CD8-positive, alpha-beta memory T cell (primary cell): Measurements from ENCODE around the gene XRCC3. TPM values are rescaled to one million over a fixed set of nuclear protein-coding genes. Genes with fewer than 3 reads are reported as not detected.

Source experiments
- CTCF ChIA-PET: fragments of 350-600 bp; sonication (Branson Sonifier 250); formaldehyde crosslinking; loops from one replicate; lab custom pipeline; 2021; ENCODE audit warnings: antibody characterized with exemption; lab: Charles Lee
- POLR2A ChIA-PET: fragments of 350-600 bp; sonication (Branson Sonifier 250); formaldehyde crosslinking; loops from one replicate; lab custom pipeline; 2021; ENCODE audit warnings: antibody characterized with exemption; lab: Charles Lee
- DNase-seq, 5 donors: peaks; one replicate each; pipeline versions ENCODE4 v3.0.0 to v3.0.0-alpha.2; 2020 to 2022; ENCODE audit warnings: mixed read lengths in 1 of 5
- H3K27ac ChIP-seq: one replicate; pipeline ENCODE4 v1.7.0; 2013; ENCODE audit warnings: low read depth, mild to moderate bottlenecking, low read length, moderate library complexity
- H3K27me3 ChIP-seq: 2 replicates; pipeline ENCODE4 v1.7.0; 2013; ENCODE audit warnings: low read length, mild to moderate bottlenecking; ENCODE audit not compliant: insufficient read depth, poor library complexity, severe bottlenecking
- H3K36me3 ChIP-seq: 2 replicates; pipeline ENCODE4 v1.7.0; 2013; ENCODE audit warnings: mild to moderate bottlenecking, low read length, moderate library complexity; ENCODE audit not compliant: insufficient read depth
- H3K4me1 ChIP-seq: 2 replicates; pipeline ENCODE4 v1.7.0; 2013; ENCODE audit warnings: mild to moderate bottlenecking, low read length, moderate library complexity; ENCODE audit not compliant: insufficient read depth
- H3K4me3 ChIP-seq: 2 replicates; pipeline ENCODE4 v1.7.0; 2013; ENCODE audit warnings: mild to moderate bottlenecking, low read length
- H3K9me3 ChIP-seq: 2 replicates; pipeline ENCODE4 v1.7.0; 2013; ENCODE audit warnings: mild to moderate bottlenecking, low read length
- H3K27ac Mint-ChIP-seq, 8 donors: one replicate each; pipeline ENCODE4 v1.8.0; 2020 to 2021; ENCODE audit warnings: mixed read lengths in 8 of 8, mild to moderate bottlenecking in 6 of 8, inconsistent platforms in 3 of 8, moderate library complexity in 3 of 8
- H3K27me3 Mint-ChIP-seq, 2 donors: one replicate each; pipeline ENCODE4 v1.8.0; 2020 to 2021; ENCODE audit warnings: mixed read lengths in 2 of 2, mild to moderate bottlenecking in 1 of 2, moderate library complexity in 1 of 2
- H3K36me3 Mint-ChIP-seq, 3 donors: one replicate each; pipeline ENCODE4 v1.8.0; 2020 to 2021; ENCODE audit warnings: mixed read lengths in 3 of 3, inconsistent platforms in 1 of 3, mild to moderate bottlenecking in 1 of 3
- H3K4me1 Mint-ChIP-seq, 3 donors: one replicate each; pipeline ENCODE4 v1.8.0; 2020 to 2021; ENCODE audit warnings: mixed read lengths in 3 of 3, inconsistent platforms in 1 of 3, mild to moderate bottlenecking in 1 of 3
- H3K4me3 Mint-ChIP-seq, 7 donors: one replicate each; pipeline ENCODE4 v1.8.0; 2020 to 2021; ENCODE audit warnings: mixed read lengths in 7 of 7, mild to moderate bottlenecking in 6 of 7, moderate library complexity in 4 of 7, inconsistent platforms in 2 of 7
- H3K9me3 Mint-ChIP-seq, 5 donors: one replicate each; pipeline ENCODE4 v1.8.0; 2020 to 2022; ENCODE audit warnings: mixed read lengths in 5 of 5, mild to moderate bottlenecking in 3 of 5, moderate library complexity in 2 of 5, inconsistent platforms in 1 of 5
- polyA plus RNA-seq: library from polyadenylated mRNA; unstranded; fragments of 300-500 nt; fragmentation: Illumina TruSeq; gene quantifications from one replicate; pipeline ENCODE4 v1.2.3, GENCODE V29; 2021
- total RNA-seq, 2 experiments: library from RNA; stranded (reverse); gene quantifications; one replicate each; pipeline ENCODE4 v1.2.3, GENCODE V29; 2021

The XRCC3 gene
- total and polyA plus RNA-seq, 3 experiments from 2014 or later = 4.4 to 59.9 (median 54.4) TPM

- Histone ChIP-seq H3K36me3 (peaks cover 27% of the 10 kb centered on the region), H3K27ac (no peak overlapping the region)
- POLR2A ChIA-PET = no interaction called here
Observed at GRCh38 chr14:103668117-103668516, 47.1 kb downstream of the XRCC3 start.

GRCh38 chr14:103667671-103668070 is 47.6 kb downstream of the XRCC3 start:
- H3K27ac ChIP-seq = no peak overlapping the region
- ChIA-PET CTCF (no interaction called here), POLR2A (no interaction called here)
- H3K9me3 Mint-ChIP-seq = no peaks in the 10 kb centered on the region
- H3K27me3 Mint-ChIP-seq = no peaks in the 10 kb centered on the region
- H3K4me1 ChIP-seq = no peaks in the 10 kb centered on the region
- no peak overlapping the region for H3K4me3 Mint-ChIP-seq
- H3K27ac Mint-ChIP-seq = no peak overlapping the region
- no peaks in the 10 kb centered on the region for H3K27me3 ChIP-seq
- peaks cover 24% of the 10 kb centered on the region for H3K36me3 ChIP-seq
- no peak overlapping the region for H3K4me3 ChIP-seq
- H3K9me3 ChIP-seq = no peaks in the 10 kb centered on the region
- peaks cover 0 to 3% (median 0%) of the 10 kb centered on the region in 3 donors for H3K4me1 Mint-ChIP-seq
- DNase-seq = no peak
- H3K36me3 Mint-ChIP-seq = peaks cover 5 to 78% (median 20%) of the 10 kb centered on the region in 3 donors

More at GRCh38 chr14:103668117-103668516, 47.1 kb downstream of the XRCC3 start:
- Mint-ChIP-seq H3K9me3 (no peaks in the 10 kb centered on the region), H3K4me1 (peaks cover 0 to 3% (median 0%) of the 10 kb centered on the region in 3 donors), H3K27ac (no peak overlapping the region), H3K4me3 (no peak overlapping the region), H3K36me3 (peaks cover 8 to 79% (median 24%) of the 10 kb centered on the region in 3 donors), H3K27me3 (no peaks in the 10 kb centered on the region)
- DNase-seq = no peak
- Histone ChIP-seq H3K4me1 (no peaks in the 10 kb centered on the region), H3K27me3 (no peaks in the 10 kb centered on the region), H3K4me3 (no peak overlapping the region), H3K9me3 (no peaks in the 10 kb centered on the region)
- CTCF ChIA-PET = no interaction called here

- no peak for DNase-seq
- Histone ChIP-seq H3K4me1 (no peaks in the 10 kb centered on the region), H3K27me3 (no peaks in the 10 kb centered on the region), H3K9me3 (no peaks in the 10 kb centered on the region), H3K4me3 (no peak overlapping the region), H3K36me3 (peaks cover 29% of the 10 kb centered on the region), H3K27ac (no peak overlapping the region)
- CTCF ChIA-PET = no interaction called here
- Mint-ChIP-seq H3K4me3 (no peak overlapping the region), H3K27ac (no peak overlapping the region), H3K36me3 (peaks cover 0 to 77% (median 6%) of the 10 kb centered on the region in 3 donors), H3K27me3 (no peaks in the 10 kb centered on the region), H3K4me1 (peaks cover 0 to 3% (median 3%) of the 10 kb centered on the region in 3 donors), H3K9me3 (no peaks in the 10 kb centered on the region)
- POLR2A ChIA-PET = no interaction called here
Observed at GRCh38 chr14:103663506-103663905, 51.7 kb downstream of the XRCC3 start.

DNA sequence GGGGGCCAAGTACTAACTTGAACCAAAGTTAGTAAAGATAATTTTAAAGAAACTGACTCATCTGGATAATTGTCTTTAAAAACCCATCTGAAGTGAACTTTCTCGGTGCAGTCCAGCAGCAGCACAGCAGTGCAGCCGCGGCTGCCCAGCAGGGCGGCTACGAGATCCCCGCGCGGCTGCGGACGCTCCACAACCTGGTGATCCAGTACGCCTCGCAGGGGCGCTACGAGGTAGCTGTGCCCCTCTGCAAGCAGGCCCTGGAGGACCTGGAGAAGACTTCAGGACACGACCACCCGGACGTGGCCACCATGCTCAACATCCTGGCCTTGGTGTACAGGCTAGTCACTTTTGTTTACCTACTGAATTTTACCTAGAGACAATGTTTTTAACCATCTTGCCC is 52.7 kb downstream of the XRCC3 start:
- Mint-ChIP-seq H3K27ac (no peak overlapping the region), H3K36me3 (peaks cover 0 to 77% (median 6%) of the 10 kb centered on the region in 3 donors), H3K4me3 (no peak overlapping the region), H3K4me1 (peaks cover 0 to 3% (median 3%) of the 10 kb centered on the region in 3 donors), H3K9me3 (no peaks in the 10 kb centered on the region), H3K27me3 (no peaks in the 10 kb centered on the region)
- POLR2A ChIA-PET = no interaction called here
- H3K9me3 ChIP-seq = no peaks in the 10 kb centered on the region
- H3K27me3 ChIP-seq = no peaks in the 10 kb centered on the region
- H3K4me1 ChIP-seq = no peaks in the 10 kb centered on the region
- no peak overlapping the region for H3K27ac ChIP-seq
- no peak for DNase-seq
- H3K36me3 ChIP-seq = peaks cover 33% of the 10 kb centered on the region
- CTCF ChIA-PET = no interaction called here
- H3K4me3 ChIP-seq = no peak overlapping the region

- Histone ChIP-seq H3K4me1 (no peaks in the 10 kb centered on the region), H3K27me3 (no peaks in the 10 kb centered on the region), H3K36me3 (peaks cover 37% of the 10 kb centered on the region), H3K27ac (no peak overlapping the region), H3K4me3 (no peak overlapping the region), H3K9me3 (no peaks in the 10 kb centered on the region)
- ChIA-PET CTCF (no interaction called here), POLR2A (no interaction called here)
- Mint-ChIP-seq H3K4me3 (no peak overlapping the region), H3K9me3 (no peaks in the 10 kb centered on the region), H3K4me1 (peaks cover 0 to 5% (median 3%) of the 10 kb centered on the region in 3 donors), H3K36me3 (peaks cover 0 to 77% (median 6%) of the 10 kb centered on the region in 3 donors), H3K27me3 (no peaks in the 10 kb centered on the region), H3K27ac (peak overlapping the region in 2 of 8 donors; percentile 12 to 87)
- no peak for DNase-seq
Observed at GRCh38 chr14:103662029-103662428, 53.2 kb downstream of the XRCC3 start.

DNA sequence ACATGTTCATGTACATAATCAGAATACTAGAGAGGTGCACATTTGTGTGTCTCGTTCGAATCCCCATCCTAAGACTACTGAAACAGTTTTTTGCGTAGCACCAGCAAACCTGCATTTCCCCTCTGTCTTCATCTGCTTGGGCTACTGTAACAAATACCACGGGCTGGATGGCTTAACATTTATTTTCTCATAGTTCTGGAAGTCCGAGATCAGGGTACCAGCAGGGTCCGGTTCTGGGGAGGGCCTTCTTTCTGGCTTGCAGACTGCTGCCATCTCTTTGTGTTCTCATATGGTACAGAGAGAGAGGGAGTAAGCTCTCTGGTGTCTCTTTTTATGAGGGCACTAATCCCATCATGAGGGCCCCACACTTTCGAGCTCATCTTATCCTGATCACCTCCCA is 55.6 kb downstream of the XRCC3 start:
- H3K4me3 ChIP-seq = no peak overlapping the region
- Mint-ChIP-seq H3K27ac (peak overlapping the region in 1 of 8 donors; percentile 50), H3K4me1 (peaks cover 0 to 6% (median 3%) of the 10 kb centered on the region in 3 donors), H3K4me3 (no peak overlapping the region), H3K27me3 (no peaks in the 10 kb centered on the region), H3K9me3 (no peaks in the 10 kb centered on the region), H3K36me3 (peaks cover under 1 to 85% (median 9%) of the 10 kb centered on the region in 3 donors)
- ChIA-PET CTCF (no interaction called here), POLR2A (no interaction called here)
- no peak overlapping the region for H3K27ac ChIP-seq
- no peaks in the 10 kb centered on the region for H3K27me3 ChIP-seq
- no peaks in the 10 kb centered on the region for H3K9me3 ChIP-seq
- DNase-seq = no peak
- H3K4me1 ChIP-seq = no peaks in the 10 kb centered on the region
- peaks cover 58% of the 10 kb centered on the region for H3K36me3 ChIP-seq

GRCh38 chr14:103657471-103657870 is 57.8 kb downstream of the XRCC3 start:
- no peak for DNase-seq
- Histone ChIP-seq H3K4me3 (no peak overlapping the region), H3K9me3 (no peaks in the 10 kb centered on the region), H3K36me3 (peaks cover 64% of the 10 kb centered on the region), H3K27ac (no peak overlapping the region), H3K4me1 (no peaks in the 10 kb centered on the region), H3K27me3 (no peaks in the 10 kb centered on the region)
- peaks cover 4 to 80% (median 12%) of the 10 kb centered on the region in 3 donors for H3K36me3 Mint-ChIP-seq
- no peak overlapping the region for H3K4me3 Mint-ChIP-seq
- peaks cover 10 to 18% (median 11%) of the 10 kb centered on the region in 3 donors for H3K4me1 Mint-ChIP-seq
- H3K9me3 Mint-ChIP-seq = no peaks in the 10 kb centered on the region
- CTCF ChIA-PET = no interaction called here
- POLR2A ChIA-PET = no interaction called here
- H3K27me3 Mint-ChIP-seq = peaks cover 0 to 2% of the 10 kb centered on the region in 2 donors
- H3K27ac Mint-ChIP-seq = peak overlapping the region in 1 of 8 donors; percentile 19

- H3K4me1 Mint-ChIP-seq = peaks cover 16 to 25% (median 18%) of the 10 kb centered on the region in 3 donors
- no peaks in the 10 kb centered on the region for H3K9me3 ChIP-seq
- no peak overlapping the region for H3K27ac ChIP-seq
- ChIA-PET CTCF (no interaction called here), POLR2A (no interaction called here)
- peaks cover 0 to 2% of the 10 kb centered on the region in 2 donors for H3K27me3 Mint-ChIP-seq
- no peak overlapping the region for H3K27ac Mint-ChIP-seq
- H3K4me3 Mint-ChIP-seq = no peak overlapping the region
- no peaks in the 10 kb centered on the region for H3K9me3 Mint-ChIP-seq
- no peaks in the 10 kb centered on the region for H3K4me1 ChIP-seq
- H3K4me3 ChIP-seq = no peak overlapping the region
- DNase-seq = no peak
- peaks cover 4 to 77% (median 12%) of the 10 kb centered on the region in 3 donors for H3K36me3 Mint-ChIP-seq
- H3K36me3 ChIP-seq = peaks cover 57% of the 10 kb centered on the region
- H3K27me3 ChIP-seq = no peaks in the 10 kb centered on the region
Observed at GRCh38 chr14:103656756-103657133, 58.5 kb downstream of the XRCC3 start.
